DMS53 (cell line): ENCODE measurements around the gene CT47C1.

Source experiments
- DNase-seq: peaks from one replicate; lab custom pipeline; 2025; lab: John Stamatoyannopoulos, UW

Gene CT47C1

GRCh38 chrX:119073911-119074310 is 1.1 kb downstream of the CT47C1 start:
- no peak for DNase-seq

GRCh38 chrX:119075270-119076025 is 2.7 kb downstream of the CT47C1 start:
- DNase-seq = peak; percentile 22

GRCh38 chrX:119082278-119082677 is 9.5 kb downstream of the CT47C1 start:
- no peak for DNase-seq

GRCh38 chrX:119084766-119085165 is 12.0 kb downstream of the CT47C1 start:
- DNase-seq = no peak

GRCh38 chrX:119087121-119087520 is 14.3 kb downstream of the CT47C1 start:
- DNase-seq = peak; percentile 18

GRCh38 chrX:119089619-119090018 is 16.8 kb downstream of the CT47C1 start:
- no peak for DNase-seq

GRCh38 chrX:119090627-119091026 is 17.8 kb downstream of the CT47C1 start:
- DNase-seq = no peak

- peak; percentile 78 for DNase-seq
These were observed 21.4 kb downstream of the CT47C1 start for GRCh38 chrX:119093991-119094735.

- DNase-seq = peak; percentile 35
These were observed 22.0 kb downstream of the CT47C1 start for GRCh38 chrX:119094819-119095218.

- DNase-seq = no peak
These were observed 23.1 kb downstream of the CT47C1 start for GRCh38 chrX:119095936-119096335.

GRCh38 chrX:119101168-119101567 is 28.4 kb downstream of the CT47C1 start:
- DNase-seq = no peak

GRCh38 chrX:119105826-119106225 is 33.0 kb downstream of the CT47C1 start:
- no peak for DNase-seq

- no peak for DNase-seq
These were observed 34.4 kb downstream of the CT47C1 start for GRCh38 chrX:119107206-119107605.

- peak; percentile 62 for DNase-seq
These were observed 46.1 kb downstream of the CT47C1 start for GRCh38 chrX:119118780-119119395.

- DNase-seq = no peak
These were observed 48.5 kb downstream of the CT47C1 start for GRCh38 chrX:119121341-119121740.
